ENCODE measurements around the gene RELN. TPM values are rescaled to one million over a fixed set of nuclear protein-coding genes. Genes with fewer than 3 reads are reported as not detected.

Gene RELN
- total RNA-seq, 6 donors from 2014 or later = 1.1 to 3.6 (median 2.6) TPM; not detected in 1

DNA sequence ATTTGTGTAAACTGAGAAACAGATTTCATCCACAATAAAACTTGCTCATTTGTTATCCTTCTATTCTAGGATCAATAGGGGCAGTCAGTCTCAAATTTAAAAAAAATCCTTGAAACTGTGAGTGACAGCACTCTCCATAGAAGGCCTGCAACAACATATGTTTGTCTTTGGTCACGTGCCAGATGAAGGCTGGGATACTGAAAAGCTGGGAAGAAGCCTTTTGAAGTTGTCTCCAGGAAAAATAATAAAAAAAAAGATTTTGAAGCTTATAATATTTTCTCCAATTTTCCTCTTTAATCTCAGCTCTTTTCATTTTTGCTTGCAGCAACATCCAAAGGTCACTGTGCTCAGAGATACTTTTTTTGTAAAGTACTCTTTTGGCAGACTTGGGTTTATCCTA lies 414.9 kb downstream of the RELN start:
- no peaks in the 10 kb centered on the region for H3K27me3 ChIP-seq
- H3K4me3 ChIP-seq = no peak overlapping the region
- TF ChIP-seq, protein P1, sequence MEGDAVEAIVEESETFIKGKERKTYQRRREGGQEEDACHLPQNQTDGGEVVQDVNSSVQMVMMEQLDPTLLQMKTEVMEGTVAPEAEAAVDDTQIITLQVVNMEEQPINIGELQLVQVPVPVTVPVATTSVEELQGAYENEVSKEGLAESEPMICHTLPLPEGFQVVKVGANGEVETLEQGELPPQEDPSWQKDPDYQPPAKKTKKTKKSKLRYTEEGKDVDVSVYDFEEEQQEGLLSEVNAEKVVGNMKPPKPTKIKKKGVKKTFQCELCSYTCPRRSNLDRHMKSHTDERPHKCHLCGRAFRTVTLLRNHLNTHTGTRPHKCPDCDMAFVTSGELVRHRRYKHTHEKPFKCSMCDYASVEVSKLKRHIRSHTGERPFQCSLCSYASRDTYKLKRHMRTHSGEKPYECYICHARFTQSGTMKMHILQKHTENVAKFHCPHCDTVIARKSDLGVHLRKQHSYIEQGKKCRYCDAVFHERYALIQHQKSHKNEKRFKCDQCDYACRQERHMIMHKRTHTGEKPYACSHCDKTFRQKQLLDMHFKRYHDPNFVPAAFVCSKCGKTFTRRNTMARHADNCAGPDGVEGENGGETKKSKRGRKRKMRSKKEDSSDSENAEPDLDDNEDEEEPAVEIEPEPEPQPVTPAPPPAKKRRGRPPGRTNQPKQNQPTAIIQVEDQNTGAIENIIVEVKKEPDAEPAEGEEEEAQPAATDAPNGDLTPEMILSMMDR (IDR thresholded peaks at IDR 0.05) = no peak
- TF ChIP-seq POLR2A (IDR thresholded peaks at IDR 0.05) (no peak), EP300 (IDR thresholded peaks at IDR 0.05) (no peak)
- H3K9me3 ChIP-seq = no peaks in the 10 kb centered on the region
- no peak overlapping the region for H3K27ac ChIP-seq
- no peaks in the 10 kb centered on the region for H3K4me1 ChIP-seq
- no peak for DNase-seq
- no peaks in the 10 kb centered on the region for H3K36me3 ChIP-seq
- no peak for ATAC-seq (ENCODE audit: low FRiP score in 2 of 2)
- WGBS, 2 donors = 39 to 69% methylated on average over 1 of the region's 1 CpG

DNA sequence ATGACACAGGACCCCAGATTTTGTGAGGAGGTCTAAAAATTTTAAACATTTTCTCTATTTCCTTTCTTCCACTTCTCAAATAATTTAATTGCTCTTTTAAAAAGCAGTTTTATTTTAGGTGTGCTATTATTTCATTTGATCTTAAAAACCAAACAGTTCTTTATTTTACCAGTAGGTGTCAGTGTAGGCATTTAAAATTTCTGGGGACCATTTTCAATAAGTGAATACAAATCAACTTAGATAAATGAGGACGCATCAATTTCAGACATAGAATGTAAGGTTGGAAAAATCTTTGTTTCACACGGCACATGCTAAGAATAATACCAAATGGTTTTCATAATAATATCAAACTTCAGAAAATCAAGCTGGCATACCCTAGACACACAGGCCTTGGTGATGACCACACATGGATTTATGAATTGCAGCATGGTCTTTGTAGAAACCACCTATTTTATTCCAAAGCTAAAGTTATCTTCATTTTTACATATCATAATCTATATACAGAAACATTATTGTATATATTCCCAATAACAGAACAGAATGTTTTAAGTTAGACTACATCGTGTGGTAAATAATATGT lies 415.9 kb downstream of the RELN start:
- Histone ChIP-seq H3K4me3 (no peak overlapping the region), H3K9me3 (no peaks in the 10 kb centered on the region), H3K4me1 (no peaks in the 10 kb centered on the region), H3K27me3 (no peaks in the 10 kb centered on the region), H3K27ac (no peak overlapping the region), H3K36me3 (no peaks in the 10 kb centered on the region)
- TF ChIP-seq POLR2AphosphoS5 (IDR thresholded peaks at IDR 0.05) (no peak), EP300 (IDR thresholded peaks at IDR 0.05) (no peak), POLR2A (IDR thresholded peaks at IDR 0.05) (no peak)
- TF ChIP-seq, protein P1 (IDR thresholded peaks at IDR 0.05) = peak in 5 of 6 experiments; percentile 36 to 56 (median 49)
- 46 to 56% methylated on average over 3 of the region's 3 CpGs for WGBS, 2 donors
- ATAC-seq (ENCODE audit: low FRiP score in 2 of 2) (no peak), DNase-seq (no peak)

DNA sequence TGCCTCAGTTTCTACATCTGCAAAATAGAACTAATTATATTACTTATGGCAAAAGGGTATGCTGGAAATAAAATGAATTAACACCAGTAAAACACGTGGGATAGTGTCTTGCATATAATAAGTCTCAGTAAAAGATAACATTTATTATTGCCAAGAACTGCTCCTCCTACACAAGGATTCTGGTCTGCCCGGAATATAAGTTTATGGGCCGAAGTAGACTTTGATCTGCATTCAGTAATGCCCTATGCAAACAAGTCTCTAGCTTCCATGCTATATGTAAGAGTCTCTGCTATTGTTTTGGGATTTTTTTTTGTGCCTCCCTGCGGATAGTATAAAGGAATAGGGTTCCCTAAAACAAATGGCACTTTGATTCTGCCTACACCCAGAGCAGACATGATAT lies 417.9 kb downstream of the RELN start:
- Histone ChIP-seq H3K4me1 (no peaks in the 10 kb centered on the region), H3K9me3 (no peaks in the 10 kb centered on the region), H3K4me3 (no peak overlapping the region), H3K27ac (no peak overlapping the region), H3K27me3 (no peaks in the 10 kb centered on the region), H3K36me3 (no peaks in the 10 kb centered on the region)
- no peak for TF ChIP-seq POLR2A (IDR thresholded peaks at IDR 0.05)
- TF ChIP-seq POLR2AphosphoS5 (IDR thresholded peaks at IDR 0.05) = no peak
- no peak for TF ChIP-seq EP300 (IDR thresholded peaks at IDR 0.05)
- TF ChIP-seq, protein P1 (IDR thresholded peaks at IDR 0.05) = no peak
- ATAC-seq (ENCODE audit: low FRiP score in 2 of 2) = no peak
- no peak for DNase-seq
- 45 to 52% methylated on average over 4 of the region's 4 CpGs for WGBS, 2 donors

DNA sequence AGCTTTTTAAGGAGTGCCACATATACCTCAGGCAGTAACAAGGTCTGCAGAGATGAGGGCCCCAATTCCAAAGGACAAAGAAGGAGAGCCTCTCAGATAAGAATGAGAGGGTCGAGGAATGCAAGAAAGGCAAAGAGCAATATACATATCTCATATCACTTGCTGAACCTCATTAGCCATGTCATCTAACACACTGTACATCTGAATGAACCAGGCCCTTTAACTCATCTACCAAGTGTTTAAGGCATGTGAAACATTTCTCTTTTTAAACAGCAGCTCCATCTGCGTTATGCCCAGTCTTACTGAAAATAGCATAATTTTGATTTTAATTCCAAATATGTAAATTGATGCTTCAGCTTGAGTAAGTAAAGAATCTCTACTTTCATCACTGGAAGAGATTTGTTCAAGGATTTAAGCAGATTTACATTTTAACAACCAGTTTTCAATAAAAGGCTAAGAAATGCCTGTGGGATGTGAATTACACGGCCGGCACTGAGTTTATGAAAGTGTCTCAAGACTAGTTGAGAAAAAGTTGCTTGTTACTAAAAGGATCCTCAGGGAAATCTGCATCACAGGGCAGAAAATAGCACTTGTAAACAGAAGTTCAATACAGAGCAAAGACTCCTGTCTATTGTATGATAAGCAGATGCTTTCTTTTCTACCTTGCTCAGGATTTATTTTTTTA lies 419.7 kb downstream of the RELN start:
- H3K27me3 ChIP-seq = no peaks in the 10 kb centered on the region
- no peaks in the 10 kb centered on the region for H3K36me3 ChIP-seq
- ATAC-seq (ENCODE audit: low FRiP score in 2 of 2) (no peak), DNase-seq (no peak)
- no peaks in the 10 kb centered on the region for H3K4me1 ChIP-seq
- no peak overlapping the region for H3K4me3 ChIP-seq
- no peaks in the 10 kb centered on the region for H3K9me3 ChIP-seq
- no peak overlapping the region for H3K27ac ChIP-seq
- no peak for TF ChIP-seq POLR2A (IDR thresholded peaks at IDR 0.05)
- no peak for TF ChIP-seq POLR2AphosphoS5 (IDR thresholded peaks at IDR 0.05)
- no peak for TF ChIP-seq EP300 (IDR thresholded peaks at IDR 0.05)
- TF ChIP-seq, protein P1 (IDR thresholded peaks at IDR 0.05) = no peak
- 71 to 73% methylated on average over 4 of the region's 4 CpGs for WGBS, 2 donors

DNA sequence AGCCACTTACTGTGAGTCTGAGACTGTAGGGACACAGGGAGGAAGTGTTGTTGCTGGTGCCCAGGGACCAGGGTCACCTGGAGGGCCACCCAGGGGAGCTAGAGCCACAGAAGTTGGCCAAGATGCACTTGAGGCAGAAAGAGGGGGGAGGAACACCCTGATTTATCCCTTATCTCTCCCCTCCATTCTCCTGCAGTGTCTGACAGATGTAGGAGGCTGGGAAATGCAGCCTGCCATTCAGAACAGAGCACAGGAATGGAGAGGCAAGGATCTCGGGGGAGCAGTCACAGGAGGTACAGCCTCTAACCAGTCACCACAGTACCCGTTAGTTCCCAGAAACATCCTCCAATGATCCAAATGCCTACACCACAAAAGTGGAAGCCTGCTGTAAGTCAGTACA lies 425.0 kb downstream of the RELN start:
- ATAC-seq (ENCODE audit: low FRiP score in 2 of 2) = no peak
- H3K27me3 ChIP-seq = no peaks in the 10 kb centered on the region
- no peaks in the 10 kb centered on the region for H3K36me3 ChIP-seq
- 61 to 72% methylated on average over 2 of the region's 2 CpGs for WGBS, 2 donors
- TF ChIP-seq POLR2AphosphoS5 (IDR thresholded peaks at IDR 0.05) = no peak
- TF ChIP-seq POLR2A (IDR thresholded peaks at IDR 0.05) = no peak
- TF ChIP-seq, protein P1 (IDR thresholded peaks at IDR 0.05) = no peak
- no peaks in the 10 kb centered on the region for H3K4me1 ChIP-seq
- no peak overlapping the region for H3K27ac ChIP-seq
- DNase-seq = no peak
- no peaks in the 10 kb centered on the region for H3K9me3 ChIP-seq
- H3K4me3 ChIP-seq = no peak overlapping the region
